MM.1S (cell line): ENCODE data around the gene COX15.

Experiments used
- DNase-seq: peaks from one replicate; pipeline ENCODE4 v3.0.0-alpha.2; 2015
- H2AFZ ChIP-seq: fragments of 300-600 bp; sonication (generic); 2 replicates; pipeline ENCODE4 v1.6.0; 2016; ENCODE audit warnings: antibody characterized with exemption, low read length
- H3F3A ChIP-seq: fragments of 300-600 bp; sonication (generic); 2 replicates; pipeline ENCODE4 v1.6.1; 2016; ENCODE audit warnings: mild to moderate bottlenecking, antibody characterized with exemption, low read length, moderate library complexity, mixed read lengths; ENCODE audit not compliant: insufficient read depth
- H3K27ac ChIP-seq: fragments of 300-600 bp; sonication (generic); 2 replicates; pipeline ENCODE4 v1.5.1; 2016; ENCODE audit warnings: mild to moderate bottlenecking, low read length
- H3K27me3 ChIP-seq: fragments of 300-600 bp; sonication (generic); replicated peaks from 2 replicates; pipeline ENCODE4 v1.6.0; 2016; ENCODE audit warnings: low read length; ENCODE audit not compliant: insufficient read depth
- H3K36me3 ChIP-seq: fragments of 300-600 bp; sonication (generic); replicated peaks from 2 replicates; pipeline ENCODE4 v1.6.1; 2016; ENCODE audit warnings: mild to moderate bottlenecking, low read length, mixed read lengths; ENCODE audit not compliant: insufficient read depth
- H3K4me1 ChIP-seq: fragments of 300-600 bp; sonication (generic); 2 replicates; pipeline ENCODE4 v1.6.1; 2016; ENCODE audit warnings: low read length, mixed read lengths
- H3K4me2 ChIP-seq: fragments of 300-600 bp; sonication (generic); 2 replicates; pipeline ENCODE4 v1.6.0; 2016; ENCODE audit warnings: low read depth, low read length
- H3K4me3 ChIP-seq: fragments of 300-600 bp; sonication (generic); 2 replicates; pipeline ENCODE4 v1.5.1; 2016; ENCODE audit warnings: low read length, mixed read lengths
- H3K79me2 ChIP-seq: fragments of 300-600 bp; sonication (generic); 2 replicates; pipeline ENCODE4 v1.6.1; 2016; ENCODE audit warnings: mixed run types, low read length, mixed read lengths
- H3K9ac ChIP-seq: fragments of 300-600 bp; sonication (generic); 2 replicates; pipeline ENCODE4 v1.6.1; 2016; ENCODE audit warnings: low read length, mixed read lengths
- H3K9me2 ChIP-seq: fragments of 300-600 bp; sonication (generic); replicated peaks from 2 replicates; pipeline ENCODE4 v1.6.1; 2016; ENCODE audit warnings: mild to moderate bottlenecking, low read length, mixed read lengths; ENCODE audit not compliant: insufficient read depth
- H3K9me3 ChIP-seq: fragments of 300-600 bp; sonication (generic); replicated peaks from 2 replicates; pipeline ENCODE4 v1.6.1; 2016; ENCODE audit warnings: mild to moderate bottlenecking, low read length, mixed read lengths; ENCODE audit not compliant: insufficient read depth
- H4K20me1 ChIP-seq: fragments of 300-600 bp; sonication (generic); 2 replicates; pipeline ENCODE4 v1.6.1; 2016; ENCODE audit warnings: mild to moderate bottlenecking, low read length, moderate library complexity, mixed read lengths; ENCODE audit not compliant: insufficient read depth
- CTCF ChIP-seq: fragments of 300-600 bp; sonication (generic); IDR thresholded peaks from 2 replicates; pipeline ENCODE4 v1.5.1; 2016; ENCODE audit warnings: antibody characterized with exemption, low read length, mixed read lengths
- EZH2 ChIP-seq: fragments of 300-600 bp; sonication (generic); optimal IDR thresholded peaks from 2 replicates; pipeline ENCODE3; 2017; ENCODE audit warnings: low read depth, mild to moderate bottlenecking, antibody characterized with exemption, low read length, mixed read lengths
- EZH2phosphoT487 ChIP-seq: fragments of 300-600 bp; sonication (generic); IDR thresholded peaks from 2 replicates; pipeline ENCODE4 v1.6.1; 2018; ENCODE audit warnings: antibody characterized with exemption, low read length

COX15 gene

GRCh38 chr10:99756159-99756558 lies 24.2 kb upstream of the COX15 start:
- H3K9ac ChIP-seq = no peak overlapping the region
- no peaks in the 10 kb centered on the region for H3K27me3 ChIP-seq
- H3K27ac ChIP-seq = no peak overlapping the region
- H3K79me2 ChIP-seq = no peaks in the 10 kb centered on the region
- no peaks in the 10 kb centered on the region for H3K9me2 ChIP-seq
- H2AFZ ChIP-seq = no peak overlapping the region
- H3K4me1 ChIP-seq = no peaks in the 10 kb centered on the region
- no peaks in the 10 kb centered on the region for H3F3A ChIP-seq
- peaks cover 6% of the 10 kb centered on the region; the same call in 1 of the 2 replicates for H3K36me3 ChIP-seq
- H4K20me1 ChIP-seq = no peaks in the 10 kb centered on the region
- no peaks in the 10 kb centered on the region for H3K9me3 ChIP-seq
- TF ChIP-seq EZH2phosphoT487 (no peak), EZH2 (no peak), CTCF (no peak)
- H3K4me2 ChIP-seq = no peak overlapping the region
- H3K4me3 ChIP-seq = no peak overlapping the region
- no peak for DNase-seq

- no peaks in the 10 kb centered on the region for H3K9me2 ChIP-seq
- no peak overlapping the region for H3K9ac ChIP-seq
- H3K4me2 ChIP-seq = no peak overlapping the region
- H2AFZ ChIP-seq = no peak overlapping the region
- H3K36me3 ChIP-seq = peaks cover 10% of the 10 kb centered on the region; the same call in 1 of the 2 replicates
- no peaks in the 10 kb centered on the region for H3K27me3 ChIP-seq
- DNase-seq = no peak
- no peak overlapping the region for H3K27ac ChIP-seq
- no peak overlapping the region for H3K4me3 ChIP-seq
- no peaks in the 10 kb centered on the region for H3K79me2 ChIP-seq
- no peaks in the 10 kb centered on the region for H3F3A ChIP-seq
- no peaks in the 10 kb centered on the region for H3K4me1 ChIP-seq
- no peaks in the 10 kb centered on the region for H3K9me3 ChIP-seq
- no peak for TF ChIP-seq EZH2
- TF ChIP-seq EZH2phosphoT487 = no peak
- no peak for TF ChIP-seq CTCF
- no peaks in the 10 kb centered on the region for H4K20me1 ChIP-seq
Observed at GRCh38 chr10:99754670-99755069, 22.7 kb upstream of the COX15 start.

GRCh38 chr10:99750641-99751040 lies 18.7 kb upstream of the COX15 start:
- H3K36me3 ChIP-seq = peaks cover 15% of the 10 kb centered on the region

More at GRCh38 chr10:99750641-99751040, 18.7 kb upstream of the COX15 start:
- TF ChIP-seq EZH2phosphoT487 (no peak), EZH2 (no peak), CTCF (no peak)
- Histone ChIP-seq H3K79me2 (0 out of 2 replicates have a peak, but pooled peaks cover 7% of the 10 kb centered on the region), H4K20me1 (no peaks in the 10 kb centered on the region), H3K27me3 (no peaks in the 10 kb centered on the region), H3K9me3 (no peaks in the 10 kb centered on the region), H3K9ac (no peak overlapping the region), H3K4me3 (no peak overlapping the region), H3K27ac (no peak overlapping the region), H3K9me2 (no peaks in the 10 kb centered on the region), H3K4me1 (no peaks in the 10 kb centered on the region), H3K4me2 (no peak overlapping the region), H2AFZ (no peak overlapping the region), H3F3A (no peaks in the 10 kb centered on the region; the same call in 1 of the 2 replicates)
- no peak for DNase-seq
